Measurements from ENCODE around the gene COG5.

DNA sequence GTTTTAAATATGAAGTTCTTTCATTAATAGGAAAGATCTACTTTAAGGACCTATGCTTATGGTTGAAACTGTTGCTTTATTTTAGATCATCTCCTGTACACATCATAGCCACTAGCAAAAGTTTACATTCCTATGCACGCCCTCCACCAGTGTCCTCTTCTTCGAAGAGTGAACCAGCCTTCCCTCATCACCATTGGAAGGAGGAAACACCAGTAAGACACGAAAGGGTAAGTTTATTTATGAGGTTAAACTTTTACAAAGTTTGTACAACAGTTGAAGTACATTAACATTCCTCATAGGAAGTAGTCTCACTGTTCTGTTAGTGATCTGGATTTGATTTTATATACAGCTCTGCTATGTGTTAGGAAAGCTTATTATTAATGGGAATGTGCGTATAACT lies 378.0 kb downstream of the COG5 start:
- TF ChIP-seq ZNF70 (CRISPR knock-in tag; IDR thresholded peaks at IDR 0.05) (no peak), CSDC2 (CRISPR knock-in tag; IDR thresholded peaks at IDR 0.05) (no peak), ZNF8 (CRISPR knock-in tag; IDR thresholded peaks at IDR 0.05) (no peak), PATZ1 (CRISPR knock-in tag; IDR thresholded peaks at IDR 0.05; ENCODE audit: borderline replicate concordance) (no peak), RARB (CRISPR knock-in tag; IDR thresholded peaks at IDR 0.05) (no peak), SNAI2 (CRISPR knock-in tag; IDR thresholded peaks at IDR 0.05) (no peak), ARNTL (CRISPR knock-in tag; IDR thresholded peaks at IDR 0.05; ENCODE audit: borderline replicate concordance, low read depth) (no peak), POU6F1 (CRISPR knock-in tag; IDR thresholded peaks at IDR 0.05; ENCODE audit: borderline replicate concordance, low read depth) (no peak), OSR1 (CRISPR knock-in tag; IDR thresholded peaks at IDR 0.05) (no peak), GLIS3 (CRISPR knock-in tag; IDR thresholded peaks at IDR 0.05) (no peak)
- TF ChIP-seq, protein P1, sequence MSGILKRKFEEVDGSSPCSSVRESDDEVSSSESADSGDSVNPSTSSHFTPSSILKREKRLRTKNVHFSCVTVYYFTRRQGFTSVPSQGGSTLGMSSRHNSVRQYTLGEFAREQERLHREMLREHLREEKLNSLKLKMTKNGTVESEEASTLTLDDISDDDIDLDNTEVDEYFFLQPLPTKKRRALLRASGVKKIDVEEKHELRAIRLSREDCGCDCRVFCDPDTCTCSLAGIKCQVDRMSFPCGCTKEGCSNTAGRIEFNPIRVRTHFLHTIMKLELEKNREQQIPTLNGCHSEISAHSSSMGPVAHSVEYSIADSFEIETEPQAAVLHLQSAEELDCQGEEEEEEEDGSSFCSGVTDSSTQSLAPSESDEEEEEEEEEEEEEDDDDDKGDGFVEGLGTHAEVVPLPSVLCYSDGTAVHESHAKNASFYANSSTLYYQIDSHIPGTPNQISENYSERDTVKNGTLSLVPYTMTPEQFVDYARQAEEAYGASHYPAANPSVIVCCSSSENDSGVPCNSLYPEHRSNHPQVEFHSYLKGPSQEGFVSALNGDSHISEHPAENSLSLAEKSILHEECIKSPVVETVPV (CRISPR knock-in tag; IDR thresholded peaks at IDR 0.05), result no peak
- TF ChIP-seq, protein P2, sequence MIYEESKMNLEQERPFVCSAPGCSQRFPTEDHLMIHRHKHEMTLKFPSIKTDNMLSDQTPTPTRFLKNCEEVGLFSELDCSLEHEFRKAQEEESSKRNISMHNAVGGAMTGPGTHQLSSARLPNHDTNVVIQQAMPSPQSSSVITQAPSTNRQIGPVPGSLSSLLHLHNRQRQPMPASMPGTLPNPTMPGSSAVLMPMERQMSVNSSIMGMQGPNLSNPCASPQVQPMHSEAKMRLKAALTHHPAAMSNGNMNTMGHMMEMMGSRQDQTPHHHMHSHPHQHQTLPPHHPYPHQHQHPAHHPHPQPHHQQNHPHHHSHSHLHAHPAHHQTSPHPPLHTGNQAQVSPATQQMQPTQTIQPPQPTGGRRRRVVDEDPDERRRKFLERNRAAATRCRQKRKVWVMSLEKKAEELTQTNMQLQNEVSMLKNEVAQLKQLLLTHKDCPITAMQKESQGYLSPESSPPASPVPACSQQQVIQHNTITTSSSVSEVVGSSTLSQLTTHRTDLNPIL (CRISPR knock-in tag; IDR thresholded peaks at IDR 0.05; ENCODE audit: low read depth), result no peak
